H1 (cell line): ENCODE measurements around the gene STARD8.
"Not testable (repeated sequence)": the region's sequence is repeated elsewhere in the genome, so short reads cannot be mapped to it uniquely, and the experiment has no call there.

Source experiments
- CREB1 ChIP-seq: IDR thresholded peaks from 2 replicates; pipeline ENCODE4 v1.6.1; 2012; ENCODE audit warnings: inconsistent platforms
- HDAC6 ChIP-seq: IDR thresholded peaks from one replicate; pipeline ENCODE4 v1.7.1; 2012; ENCODE audit warnings: low read depth, mild to moderate bottlenecking, inconsistent platforms, low read length, moderate library complexity
- POLR2A ChIP-seq, 2 experiments: IDR thresholded peaks; 1 replicate in 1 of 2; 2 replicates in 1 of 2; pipeline ENCODE4 v1.6.1; 2011; ENCODE audit warnings: low read depth in 2 of 2, low read length in 2 of 2, mild to moderate bottlenecking in 2 of 2; ENCODE audit errors: control extremely low read depth in 1 of 2
- RNF2 ChIP-seq: fragments of 200-900, 300-1000 bp; sonication (generic); IDR thresholded peaks from 2 replicates; pipeline ENCODE4 v1.7.1; 2016; ENCODE audit warnings: borderline replicate concordance, low read depth, mild to moderate bottlenecking, antibody characterized with exemption, low read length; ENCODE audit not compliant: poor library complexity, severe bottlenecking; ENCODE audit errors: missing control alignments
- TF ChIP-seq, protein P1 (sequence below): IDR thresholded peaks from 2 replicates; pipeline ENCODE4 v1.6.1; 2011; ENCODE audit warnings: low read depth, mild to moderate bottlenecking, low read length; ENCODE audit not compliant: insufficient read depth

GRCh38 chrX:68629936-68630335 lies 17.5 kb upstream of the STARD8 start:
- not testable (repeated sequence) for TF ChIP-seq HDAC6; POLR2A (IDR thresholded peaks at IDR 0.05; ENCODE audit: control extremely low read depth in 1 of 2, low read depth in 2 of 2, low read length in 2 of 2); CREB1; RNF2
- TF ChIP-seq, protein P1, sequence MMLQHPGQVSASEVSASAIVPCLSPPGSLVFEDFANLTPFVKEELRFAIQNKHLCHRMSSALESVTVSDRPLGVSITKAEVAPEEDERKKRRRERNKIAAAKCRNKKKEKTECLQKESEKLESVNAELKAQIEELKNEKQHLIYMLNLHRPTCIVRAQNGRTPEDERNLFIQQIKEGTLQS = not testable (repeated sequence)
